HG03039 (cell line): ENCODE data around the gene HGFAC.

Experiments
- ATAC-seq: cut with Tn5 transposase; IDR thresholded peaks from one replicate; pipeline ENCODE4 v1.9.1; 2021; ENCODE audit warnings: mild to moderate bottlenecking, moderate library complexity; ENCODE audit not compliant: unreplicated experiment

Gene HGFAC

DNA sequence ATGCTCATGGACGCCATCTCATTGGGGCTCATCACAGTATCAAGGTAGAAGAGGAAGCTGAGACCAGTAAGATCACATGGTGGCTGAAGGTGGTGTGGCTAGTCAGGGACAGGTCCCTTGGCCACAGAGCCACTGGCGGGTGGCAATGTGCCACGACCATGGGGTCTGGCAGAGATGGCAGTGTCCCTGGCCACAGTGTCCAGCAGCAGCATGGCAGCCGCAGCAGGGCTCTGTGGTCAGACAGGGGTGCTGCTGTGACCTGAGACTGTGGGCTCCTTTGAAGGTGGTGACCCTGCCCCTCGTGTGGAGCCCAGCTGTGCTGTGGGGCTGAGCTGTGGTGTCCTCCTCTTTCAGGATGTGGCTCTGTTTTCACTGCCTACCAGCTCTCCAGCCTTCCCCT is 19.2 kb downstream of the HGFAC start:
- no peak for ATAC-seq

DNA sequence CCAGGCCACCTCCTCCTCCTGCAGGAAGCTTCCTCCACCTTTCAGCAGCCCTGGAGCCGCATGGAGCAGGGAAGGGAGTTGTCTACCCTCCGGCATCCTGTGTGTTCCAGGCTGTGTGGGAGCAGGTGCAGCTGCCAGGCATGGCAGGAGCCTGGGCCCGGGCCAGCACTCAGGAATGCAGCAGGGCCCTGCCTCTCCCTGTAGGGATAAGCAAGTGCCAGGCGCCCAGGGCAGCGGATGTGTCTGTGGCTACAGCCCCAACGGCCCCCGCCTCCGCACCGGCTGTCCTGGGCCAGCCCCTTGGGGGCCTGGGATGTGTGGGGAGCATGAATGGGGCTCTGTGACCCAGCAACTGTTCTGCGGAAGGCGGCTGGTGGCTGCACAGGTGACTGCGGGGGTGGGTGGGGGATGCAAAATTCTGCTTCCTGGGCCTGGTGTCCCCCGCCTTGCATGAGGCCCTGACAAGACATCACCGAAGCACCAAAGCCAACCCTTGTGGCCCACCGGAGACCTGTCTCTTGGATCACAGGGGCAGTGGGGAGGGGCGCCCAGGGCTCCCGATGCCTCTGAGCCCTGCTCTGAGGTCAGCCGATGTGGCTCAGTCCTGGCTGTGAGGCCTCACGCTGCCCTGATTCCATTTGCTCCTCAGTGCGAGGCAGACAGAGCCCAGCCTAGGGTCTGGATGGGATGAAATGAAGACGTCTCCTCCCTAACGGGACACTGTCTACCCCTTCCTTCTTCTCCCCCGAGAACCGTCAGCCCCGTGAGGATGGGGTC is 19.9 kb downstream of the HGFAC start:
- ATAC-seq: no peak

DNA sequence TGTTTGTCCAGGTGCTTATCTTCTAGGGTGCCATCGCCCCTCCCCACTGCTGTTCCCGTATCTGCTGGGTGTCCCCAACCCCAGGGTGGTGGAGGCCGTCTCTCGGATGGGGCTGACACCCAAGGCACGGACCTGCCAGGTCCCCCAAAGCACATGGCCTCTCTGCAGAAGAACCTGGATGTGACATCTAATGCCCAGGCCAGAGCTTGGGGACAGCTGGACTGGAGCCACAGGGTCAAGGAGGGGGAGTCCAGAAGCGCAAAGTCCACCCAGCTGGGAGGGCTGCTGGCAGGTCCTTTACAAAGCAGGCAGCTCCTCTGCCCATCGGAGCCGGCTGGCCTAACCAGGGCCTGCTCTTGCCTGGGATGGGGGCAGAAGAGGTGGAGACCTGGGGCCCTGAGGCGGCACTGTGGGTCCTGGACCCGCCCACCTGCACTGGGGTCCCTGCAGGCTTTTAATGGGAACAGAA is 20.6 kb downstream of the HGFAC start:
- no peak for ATAC-seq

DNA sequence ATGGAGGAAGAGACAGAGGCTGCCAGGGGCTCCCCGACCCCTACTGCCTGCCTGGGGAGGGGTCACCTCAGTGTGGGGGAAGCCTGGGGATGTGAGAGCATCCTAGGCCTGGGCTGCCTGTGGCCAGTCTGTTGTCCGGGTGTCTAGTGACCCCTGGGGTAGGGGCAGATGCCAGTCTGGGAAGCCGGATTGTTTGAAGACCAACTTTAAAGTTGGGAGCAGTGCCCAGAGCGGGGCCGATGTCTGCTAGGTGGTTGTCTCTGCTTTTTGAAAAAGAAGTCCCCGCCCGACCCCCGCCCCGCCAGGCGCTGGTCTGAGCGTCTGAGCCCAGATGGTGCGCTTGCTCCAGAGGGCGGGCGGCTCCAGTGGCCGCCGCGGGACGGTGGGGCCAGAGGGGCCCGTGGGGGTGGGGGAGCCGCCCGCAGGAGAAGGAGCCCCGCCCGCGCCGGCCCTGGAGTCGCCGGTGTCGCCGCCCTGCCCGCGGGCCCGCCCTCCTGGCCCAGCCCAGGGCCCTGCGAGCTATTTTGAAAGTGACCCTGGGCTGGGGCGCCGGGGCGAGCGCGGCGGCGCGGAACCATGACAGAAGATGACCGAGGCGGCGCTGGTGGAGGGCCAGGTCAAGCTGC is 21.1 kb downstream of the HGFAC start, which contains the start of gene DOK7:
DOK7 (plus strand) TSS at position 517 of the 626 bp plus-strand sequence; CDS start at position 587, 70 bp downstream.
- ATAC-seq: no peak

DNA sequence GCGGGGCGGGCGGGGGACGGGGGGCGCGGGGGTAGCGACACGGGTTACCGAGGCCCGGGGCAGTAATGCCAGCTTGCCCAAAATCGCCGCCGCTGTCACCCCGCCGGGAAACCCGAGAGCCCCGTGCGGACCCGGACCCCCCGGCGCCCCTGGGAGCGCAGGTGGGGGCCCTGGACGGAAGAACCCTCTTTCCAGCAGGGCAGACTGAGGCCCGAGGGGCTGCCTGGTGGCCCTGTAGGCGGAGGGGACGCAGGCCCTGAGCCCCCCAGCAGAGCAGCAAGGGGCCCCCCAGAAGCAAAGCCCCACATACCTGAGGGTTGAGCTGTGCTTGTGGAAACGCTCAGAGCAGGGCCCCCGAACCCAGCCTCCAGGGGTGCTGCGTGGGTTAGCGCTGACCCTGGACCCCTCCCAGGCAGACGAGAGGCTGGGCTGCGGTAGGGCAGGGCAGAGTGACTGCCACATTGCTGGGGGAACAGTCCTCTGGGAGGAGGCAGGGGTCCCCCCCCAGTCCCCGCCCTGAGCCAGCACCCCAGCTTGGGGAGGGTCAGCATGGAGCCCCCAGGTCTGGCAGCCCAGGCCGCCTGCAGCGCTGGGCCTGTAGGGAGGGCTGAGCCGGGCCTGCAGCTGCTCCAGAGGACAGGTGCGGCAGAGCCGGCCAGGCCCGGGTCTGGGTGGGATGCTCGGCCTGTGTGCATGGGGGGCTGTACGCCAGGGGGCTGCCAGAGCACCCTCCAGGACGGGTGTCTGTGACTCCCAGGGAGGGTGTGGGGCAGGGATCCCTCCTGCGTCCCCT is 22.0 kb downstream of the HGFAC start:
- ATAC-seq: no peak

DNA sequence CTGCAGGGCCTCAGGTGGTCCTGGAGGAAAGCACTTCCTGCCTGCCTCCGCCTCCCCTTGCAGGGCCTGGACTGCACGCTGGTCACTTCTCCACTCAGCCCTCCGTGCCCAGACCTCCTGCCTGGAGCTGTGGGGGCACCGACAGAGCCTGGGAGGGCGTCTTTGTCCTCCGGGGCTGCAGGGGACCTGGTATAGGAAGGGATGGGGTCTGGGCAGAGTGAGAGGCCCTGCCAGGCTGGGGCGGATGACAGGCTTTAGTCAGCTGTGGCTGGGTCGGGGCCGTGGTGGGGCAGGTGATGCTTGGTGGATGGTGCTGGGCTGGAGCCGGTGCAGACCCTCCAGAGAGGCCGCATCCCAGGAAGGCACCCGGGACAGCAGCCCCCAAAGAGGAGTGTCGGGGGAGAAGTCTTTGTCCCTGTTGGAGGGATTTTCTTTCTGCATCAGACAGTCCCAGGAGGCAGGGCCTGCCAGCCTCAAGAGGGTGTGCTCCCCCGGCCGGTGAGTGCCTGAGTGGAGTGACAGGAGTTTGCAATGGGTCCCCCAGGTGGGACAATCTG is 22.7 kb downstream of the HGFAC start:
- no peak for ATAC-seq

DNA sequence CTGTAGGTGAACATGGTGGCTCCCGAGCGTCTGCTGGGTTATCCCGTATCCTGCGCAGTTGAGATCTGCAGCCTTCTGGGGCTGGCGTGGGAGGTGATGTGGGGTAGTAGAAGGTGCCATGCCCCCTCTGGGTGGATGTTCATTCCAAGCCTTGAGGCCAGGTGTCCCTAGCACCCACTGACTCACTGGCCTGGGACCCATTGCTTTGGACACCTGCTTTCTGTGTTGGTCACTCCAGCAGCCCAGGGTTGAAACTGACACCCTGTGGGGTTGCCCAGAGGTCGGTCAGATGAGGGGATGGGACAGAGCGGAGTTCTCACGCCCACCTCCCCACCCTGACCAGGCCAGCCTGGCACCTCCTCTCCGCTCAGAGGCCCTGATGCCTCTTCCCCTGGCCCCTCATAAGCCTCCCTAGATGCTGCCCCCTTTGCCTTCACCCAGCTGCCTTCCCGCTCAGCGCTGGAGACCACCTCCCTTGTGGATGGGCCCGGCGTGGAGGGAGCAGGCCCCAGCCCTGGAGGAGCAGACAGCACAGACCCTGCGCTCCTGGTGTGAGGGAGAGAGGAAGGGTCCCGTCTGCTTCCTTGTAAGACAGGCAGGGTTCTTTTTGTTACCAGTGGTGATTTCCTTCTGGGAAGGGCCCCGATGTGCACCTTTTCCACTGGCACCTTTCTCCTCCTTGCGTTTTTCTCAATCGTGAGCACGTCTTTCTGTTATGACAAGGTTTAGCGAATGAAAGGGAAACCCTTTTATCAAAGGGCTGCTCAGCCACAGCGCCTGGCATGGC is 23.3 kb downstream of the HGFAC start:
- no peak for ATAC-seq

DNA sequence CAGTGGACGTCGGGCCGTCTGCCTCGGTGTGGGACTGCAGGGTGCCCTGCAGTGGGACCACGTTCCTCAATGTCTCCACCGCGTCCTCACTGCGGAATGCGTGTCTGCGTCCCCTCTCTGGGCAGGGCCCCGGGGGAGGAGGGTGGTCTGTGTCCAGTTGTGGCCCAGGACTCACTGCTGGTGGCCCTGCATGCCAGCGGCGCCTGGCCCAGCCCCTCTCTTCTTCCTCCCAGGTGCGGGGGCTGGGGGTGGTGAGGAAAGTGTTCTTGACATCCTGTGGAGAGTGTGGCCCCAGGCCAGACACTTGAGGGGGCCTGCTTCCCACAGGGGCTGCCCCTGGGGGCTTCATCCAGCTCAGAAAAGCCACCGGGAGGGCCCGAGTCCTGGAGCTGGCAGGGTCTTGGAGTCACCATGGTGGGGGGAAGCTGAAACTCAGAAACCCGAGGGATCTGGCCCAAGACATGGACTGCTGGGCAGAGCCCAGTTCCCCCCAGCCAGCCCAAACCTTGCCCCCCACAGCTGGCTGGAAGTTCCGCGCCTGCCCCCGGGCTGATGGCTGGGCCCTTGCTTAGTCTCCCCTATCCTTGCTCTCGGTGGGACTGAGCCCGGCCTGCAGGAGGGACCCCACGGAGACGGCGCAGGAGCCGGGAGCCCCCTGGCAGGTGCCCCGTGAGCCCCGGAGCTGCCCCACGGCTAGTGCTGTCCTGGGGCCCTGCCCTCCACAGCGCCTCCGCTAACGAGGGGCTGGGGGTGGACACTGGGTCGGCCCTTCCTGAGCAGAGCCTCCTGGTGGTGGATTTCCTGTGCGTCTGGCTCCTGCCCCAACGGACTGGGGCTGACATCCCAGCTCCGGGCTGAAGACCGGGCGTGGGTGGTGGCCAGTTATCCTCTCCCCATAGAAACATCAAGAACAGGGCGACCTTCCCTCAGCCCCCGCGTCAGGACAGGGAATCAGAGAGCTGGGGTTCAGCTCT is 24.2 kb downstream of the HGFAC start:
- ATAC-seq: no peak

DNA sequence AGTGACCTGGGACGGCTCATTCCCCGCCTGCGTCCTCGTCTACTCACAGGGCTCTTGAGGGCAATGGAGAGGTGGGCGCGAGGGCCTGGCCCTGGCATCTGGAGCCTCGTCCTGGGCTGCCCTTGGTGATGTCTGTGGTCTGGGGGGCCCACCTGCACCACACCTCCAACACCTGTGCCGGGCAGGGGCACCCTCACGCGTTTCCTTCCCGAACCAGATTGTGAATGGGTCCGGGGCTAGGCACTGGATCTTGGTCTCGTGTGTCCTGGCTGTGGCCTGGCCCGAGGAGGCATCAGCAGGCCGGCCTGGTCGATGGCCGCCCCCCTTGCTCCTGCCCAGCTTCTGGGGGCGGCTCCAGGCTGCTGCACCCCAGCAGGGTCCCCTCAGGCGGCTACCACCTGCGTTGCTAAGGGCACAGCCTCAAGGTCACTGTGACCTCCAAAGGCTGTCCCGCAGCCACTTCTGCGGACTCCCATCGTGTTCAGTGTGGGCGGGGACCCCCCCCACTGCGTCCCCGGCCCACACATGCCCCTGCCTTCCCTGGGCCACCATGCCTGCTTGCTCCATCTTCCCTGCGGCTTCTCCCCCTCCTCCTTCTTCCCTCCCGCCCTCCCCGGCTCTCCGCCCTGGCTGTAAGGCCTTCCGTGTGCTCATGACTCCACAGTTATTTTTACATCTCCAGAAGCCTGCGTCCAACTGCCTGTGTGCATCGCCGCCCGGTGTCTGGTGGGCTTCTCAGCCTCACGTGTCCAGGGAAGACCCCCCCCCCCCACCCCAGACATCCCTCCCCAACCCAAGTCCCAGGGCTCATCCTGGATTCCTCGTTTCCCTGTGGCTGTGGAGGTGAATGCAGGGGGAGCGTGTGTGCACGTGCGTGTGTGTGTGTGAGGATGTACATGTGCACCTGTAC is 25.2 kb downstream of the HGFAC start:
- no peak for ATAC-seq

DNA sequence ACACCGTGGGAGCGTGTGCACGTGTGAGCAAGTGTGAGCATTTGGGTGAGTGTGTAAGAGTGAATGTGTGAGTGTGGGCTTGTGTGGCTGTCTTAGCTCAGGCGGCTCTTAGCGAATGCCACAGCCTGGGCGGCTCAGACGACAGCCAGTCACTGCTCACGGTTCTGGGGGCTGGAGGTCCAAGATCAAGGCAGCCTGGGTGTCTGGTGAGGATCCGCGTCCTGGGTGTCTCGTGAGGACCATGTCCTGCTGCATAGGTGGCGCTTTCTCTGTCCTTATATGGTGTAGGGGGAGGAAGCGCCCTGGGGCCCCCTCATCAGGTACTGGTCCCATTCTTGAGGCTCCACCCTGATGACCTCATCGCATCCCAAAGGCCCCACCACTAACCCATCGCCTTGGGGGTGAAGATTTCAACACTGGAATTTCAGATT is 25.8 kb downstream of the HGFAC start:
- ATAC-seq: no peak

DNA sequence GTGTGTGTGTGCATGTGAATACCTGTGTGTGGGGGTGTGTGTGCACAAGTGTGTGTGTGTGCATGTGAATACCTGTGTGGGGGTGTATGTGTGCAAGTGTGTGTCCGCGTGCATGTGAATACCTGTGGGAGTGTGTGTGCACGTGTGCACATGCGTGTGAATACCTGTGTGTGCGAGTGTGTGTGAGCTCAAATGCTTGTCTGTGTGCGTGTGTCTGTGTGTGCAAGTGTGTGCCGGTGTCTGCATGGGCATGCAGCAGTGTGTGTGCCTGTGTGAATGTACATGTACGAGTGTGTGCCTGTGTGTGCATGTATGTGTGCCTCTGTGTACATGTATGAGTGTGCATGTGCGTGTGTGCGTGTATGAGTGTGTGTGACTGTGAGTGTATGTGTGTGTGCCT is 26.4 kb downstream of the HGFAC start:
- ATAC-seq: no peak

DNA sequence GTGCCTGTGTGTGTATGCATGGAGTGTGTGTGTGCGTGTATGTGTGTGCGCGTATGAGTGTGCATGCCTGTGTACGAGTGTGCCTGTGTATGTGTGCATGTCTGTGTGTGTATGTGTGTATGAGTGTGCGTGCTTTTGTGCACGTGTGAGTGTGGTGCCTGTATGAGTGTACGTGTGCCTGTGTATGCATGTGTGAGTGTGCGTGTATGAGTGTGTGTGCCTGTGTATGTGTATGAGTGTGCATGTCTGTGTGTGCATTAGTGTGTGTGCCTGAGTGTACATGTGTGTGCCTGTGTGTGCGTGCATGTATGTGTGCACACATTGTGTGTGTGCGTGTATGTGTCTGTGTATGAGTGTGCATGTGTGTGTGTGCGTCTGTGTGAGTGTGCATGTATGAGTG is 27.0 kb downstream of the HGFAC start:
- ATAC-seq: no peak

DNA sequence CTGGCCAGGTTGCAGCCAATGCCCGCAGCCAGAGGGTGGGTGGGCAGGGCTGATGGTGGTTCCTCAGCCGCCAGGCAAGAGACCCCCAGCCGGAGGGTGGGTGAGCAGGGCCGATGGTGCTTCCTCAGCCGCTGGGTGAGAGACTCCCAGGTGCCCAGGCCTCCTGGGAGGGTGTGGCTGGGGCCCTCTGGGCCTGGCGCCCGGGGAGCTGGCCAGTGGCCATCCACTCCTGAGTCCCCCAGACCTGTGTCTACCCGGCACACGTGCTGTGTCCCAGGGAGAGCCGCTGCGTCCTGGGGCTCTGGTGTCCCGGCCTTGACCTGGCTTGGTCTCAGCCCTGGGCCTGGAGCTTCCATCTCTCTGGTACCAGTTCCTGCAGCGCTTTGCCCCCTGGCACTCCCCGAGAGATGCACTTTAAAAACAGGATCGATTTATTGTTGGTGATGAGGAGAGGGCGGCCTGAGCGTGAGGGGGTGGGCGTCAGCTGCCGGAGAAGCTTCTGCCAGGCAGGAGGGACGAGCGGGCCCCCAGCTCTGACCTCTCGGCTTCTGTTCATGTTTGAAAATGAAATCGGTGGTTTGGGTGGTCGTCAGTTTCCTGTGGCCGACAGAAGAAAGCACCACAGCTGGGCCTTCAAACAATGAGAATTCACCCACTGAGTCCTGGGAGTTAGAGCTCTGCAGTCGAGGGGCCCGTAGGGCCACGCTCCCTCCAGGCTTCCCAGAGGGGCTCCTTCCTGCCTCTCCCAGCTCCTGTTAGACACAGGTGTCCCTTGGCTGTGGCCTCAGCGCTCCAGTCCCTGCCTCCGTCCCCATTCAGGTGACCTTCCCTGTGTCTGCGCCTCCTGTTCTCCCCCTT is 27.8 kb downstream of the HGFAC start:
- ATAC-seq: no peak

DNA sequence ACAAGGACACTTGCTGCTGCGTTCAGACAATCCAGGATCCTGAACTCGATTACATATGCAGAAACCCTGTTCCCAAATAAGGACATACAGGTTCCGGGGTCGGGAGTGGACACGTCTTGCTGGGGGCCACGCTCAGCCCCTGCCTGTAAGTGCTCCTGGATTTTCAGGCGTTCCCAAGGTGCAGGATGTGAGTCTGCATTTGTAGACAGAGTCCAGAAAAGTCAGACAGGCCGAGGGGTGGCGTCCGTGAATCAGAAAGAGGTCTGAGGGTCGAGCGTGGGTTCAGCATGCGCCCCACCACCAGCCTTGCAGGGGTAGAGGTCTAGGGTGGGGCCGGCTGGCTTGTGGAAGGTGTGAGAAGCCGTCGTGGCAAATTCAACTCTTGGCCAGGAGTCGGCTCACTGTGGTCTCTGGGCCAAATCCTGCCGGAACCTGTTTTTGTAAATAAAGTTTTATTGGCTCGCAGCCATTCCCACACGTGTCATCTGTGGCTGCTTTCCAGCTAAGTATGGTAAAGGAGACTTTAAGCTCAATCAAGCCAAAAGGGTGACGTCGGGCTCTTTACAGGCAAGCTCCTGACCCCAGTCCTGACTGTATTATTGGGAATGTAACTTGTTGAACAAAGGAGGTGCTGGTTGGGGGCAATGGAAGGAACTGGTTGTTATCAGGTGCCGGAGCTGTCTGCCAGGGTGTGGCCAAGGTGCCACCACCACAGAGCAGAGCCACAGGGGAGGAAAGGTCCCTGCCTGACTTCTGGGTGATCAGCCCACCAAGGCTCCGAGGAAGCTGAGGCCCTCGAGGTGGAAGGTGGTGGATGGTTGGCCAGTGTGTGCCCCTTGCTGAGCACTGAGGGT is 28.7 kb downstream of the HGFAC start:
- ATAC-seq: no peak

DNA sequence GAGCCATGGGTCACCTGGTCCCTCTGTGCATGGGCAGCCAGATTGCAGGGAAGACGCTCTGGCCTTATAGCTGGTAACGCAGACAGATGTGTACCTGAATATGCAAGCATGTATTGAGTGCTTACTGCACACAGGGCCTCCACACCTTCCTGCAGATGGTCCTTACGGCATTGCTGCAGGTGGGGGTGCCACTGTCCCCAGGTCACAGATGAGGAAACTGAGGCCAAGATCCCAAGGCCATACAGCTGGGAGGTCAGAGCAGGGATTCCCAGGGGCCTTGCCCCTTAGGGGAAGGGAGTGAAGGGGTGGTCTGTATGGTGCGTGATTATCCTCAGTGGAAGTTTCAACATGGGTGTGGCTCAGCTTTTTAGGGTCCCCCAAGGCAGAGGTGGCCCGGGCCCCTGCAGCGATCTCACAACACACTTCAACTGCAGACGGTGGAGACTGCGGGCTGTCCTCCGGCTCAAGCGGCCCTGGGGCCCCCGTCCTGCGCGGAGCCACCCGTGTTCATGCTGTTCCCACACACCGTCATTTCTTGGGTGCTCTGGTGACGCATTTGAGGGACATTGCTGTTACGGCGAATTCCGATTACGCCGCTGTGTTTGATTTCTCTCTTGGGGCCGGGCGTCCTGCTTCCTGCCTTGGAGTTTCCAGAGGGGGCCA is 29.5 kb downstream of the HGFAC start:
- ATAC-seq: no peak

DNA sequence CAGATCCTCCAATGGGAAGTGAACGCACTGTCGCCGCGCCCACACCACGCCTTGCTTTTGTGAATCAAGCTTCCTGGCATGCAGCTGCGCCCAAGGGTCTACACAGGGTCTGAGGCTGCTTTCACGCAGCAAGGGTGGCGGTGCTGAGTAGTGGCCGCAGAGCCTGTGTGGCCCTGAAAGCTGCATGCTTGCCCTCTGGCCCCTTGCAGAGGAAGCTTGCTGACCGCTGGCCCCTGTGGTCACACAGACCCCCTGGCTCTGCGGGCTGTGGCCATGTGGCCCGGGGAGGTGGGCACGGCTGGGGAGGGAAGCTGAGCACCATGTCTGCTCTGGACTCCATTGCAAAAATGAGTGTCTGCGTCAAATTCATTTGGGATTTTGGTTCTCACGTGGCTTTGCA is 30.1 kb downstream of the HGFAC start:
- no peak for ATAC-seq
